ENCODE data around the gene ZDHHC13.

Gene ZDHHC13

GRCh38 chr11:19088791-19089190 lies 28.2 kb upstream of the ZDHHC13 start:
- no peak for DNase-seq
- Mint-ChIP-seq H3K27ac (no peak overlapping the region), H3K9me3 (peaks cover 0 to 4% of the 10 kb centered on the region in 2 donors)

DNA sequence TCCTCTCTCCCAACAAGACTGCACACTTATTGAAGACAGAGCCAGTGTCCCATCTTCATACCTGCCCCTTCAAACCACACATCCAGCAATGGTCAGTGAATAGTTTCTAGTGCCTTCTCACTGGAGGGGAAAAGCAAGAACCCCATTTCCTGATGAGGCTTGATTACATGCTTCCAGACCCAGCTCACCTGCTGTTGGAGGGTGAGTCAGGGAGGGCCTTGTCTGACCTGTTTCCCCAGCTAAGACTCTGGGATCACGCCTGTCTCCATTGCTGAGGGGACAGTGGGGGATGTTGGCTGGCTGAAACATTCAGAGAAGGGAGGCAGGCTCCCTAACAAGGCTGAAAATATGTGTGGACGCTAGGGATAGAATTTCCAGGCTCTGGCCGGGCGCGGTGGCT lies 27.5 kb upstream of the ZDHHC13 start:
- Mint-ChIP-seq H3K4me3 (no peak overlapping the region), H3K4me1 (peaks cover 0 to 2% of the 10 kb centered on the region in 2 donors), H3K27ac (no peak overlapping the region), H3K36me3 (no peaks in the 10 kb centered on the region), H3K9me3 (peaks cover 0 to 4% of the 10 kb centered on the region in 2 donors), H3K27me3 (peaks cover 26 to 27% of the 10 kb centered on the region in 2 donors)
- DNase-seq (no peak), ATAC-seq (replicated peaks) (no peak)

More at GRCh38 chr11:19088791-19089190, 28.2 kb upstream of the ZDHHC13 start:
- Mint-ChIP-seq H3K27me3 (peaks cover 26 to 27% of the 10 kb centered on the region in 2 donors), H3K36me3 (no peaks in the 10 kb centered on the region), H3K4me3 (no peak overlapping the region), H3K4me1 (no peaks in the 10 kb centered on the region)
- no peak for ATAC-seq (replicated peaks)

DNA sequence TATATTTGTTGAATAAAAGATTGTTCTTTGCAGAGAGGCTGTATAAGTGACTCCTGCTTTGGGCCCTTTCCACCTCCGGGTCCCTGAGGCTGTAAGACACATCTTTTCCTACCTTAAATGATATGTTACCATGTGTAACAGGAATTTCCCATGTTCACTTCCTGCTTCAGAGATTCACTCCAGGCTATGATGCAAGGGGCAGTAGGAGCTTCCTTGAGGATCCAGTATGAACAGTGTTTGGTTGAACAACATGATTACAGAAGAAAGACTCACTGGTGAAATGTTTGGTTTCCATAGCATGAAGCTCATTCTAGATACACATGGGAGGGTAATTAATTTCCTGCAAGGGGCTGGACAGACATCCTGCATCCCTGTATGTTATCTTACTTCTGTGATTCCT lies 25.6 kb upstream of the ZDHHC13 start:
- Mint-ChIP-seq H3K9me3 (peaks cover 0 to 4% of the 10 kb centered on the region in 2 donors), H3K36me3 (no peaks in the 10 kb centered on the region), H3K4me3 (no peak overlapping the region), H3K4me1 (peaks cover 0 to 2% of the 10 kb centered on the region in 2 donors), H3K27ac (no peak overlapping the region), H3K27me3 (peaks cover 26 to 30% of the 10 kb centered on the region in 2 donors)
- no peak for ATAC-seq (replicated peaks)
- DNase-seq: no peak

GRCh38 chr11:19092342-19092741 lies 24.6 kb upstream of the ZDHHC13 start:
- DNase-seq (no peak), ATAC-seq (replicated peaks) (no peak)
- Mint-ChIP-seq H3K4me3 (no peak overlapping the region), H3K27me3 (peaks cover 27% of the 10 kb centered on the region in 2 donors), H3K4me1 (peaks cover 0 to 2% of the 10 kb centered on the region in 2 donors), H3K27ac (no peak overlapping the region), H3K9me3 (no peaks in the 10 kb centered on the region), H3K36me3 (no peaks in the 10 kb centered on the region)

DNA sequence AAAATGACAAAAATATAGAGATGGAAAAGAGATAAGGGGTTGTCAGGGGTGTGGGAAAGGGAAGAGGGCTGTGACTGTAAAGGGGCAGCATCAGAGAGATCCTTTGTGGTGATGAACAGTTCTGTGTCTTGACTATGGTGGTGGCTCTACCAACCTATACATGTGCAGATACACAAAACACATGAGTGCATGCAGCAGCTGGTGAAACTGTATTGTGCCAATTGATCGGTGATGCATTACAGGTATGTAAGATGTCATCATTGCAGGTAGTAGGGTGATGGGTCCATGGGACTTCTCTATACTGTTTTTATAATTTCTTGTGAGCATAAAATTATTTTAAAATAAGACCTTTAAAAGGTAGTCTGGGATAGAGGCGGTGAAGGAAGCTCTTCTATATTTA lies 24.1 kb upstream of the ZDHHC13 start:
- no peak overlapping the region for H3K27ac Mint-ChIP-seq
- peaks cover 0 to 2% of the 10 kb centered on the region in 2 donors for H3K4me1 Mint-ChIP-seq
- H3K27me3 Mint-ChIP-seq: peaks cover 31 to 32% of the 10 kb centered on the region in 2 donors
- ATAC-seq (replicated peaks) (no peak), DNase-seq (no peak)
- H3K4me3 Mint-ChIP-seq: no peak overlapping the region
- H3K9me3 Mint-ChIP-seq: peaks cover 0 to 2% of the 10 kb centered on the region in 2 donors
- H3K36me3 Mint-ChIP-seq: no peaks in the 10 kb centered on the region

DNA sequence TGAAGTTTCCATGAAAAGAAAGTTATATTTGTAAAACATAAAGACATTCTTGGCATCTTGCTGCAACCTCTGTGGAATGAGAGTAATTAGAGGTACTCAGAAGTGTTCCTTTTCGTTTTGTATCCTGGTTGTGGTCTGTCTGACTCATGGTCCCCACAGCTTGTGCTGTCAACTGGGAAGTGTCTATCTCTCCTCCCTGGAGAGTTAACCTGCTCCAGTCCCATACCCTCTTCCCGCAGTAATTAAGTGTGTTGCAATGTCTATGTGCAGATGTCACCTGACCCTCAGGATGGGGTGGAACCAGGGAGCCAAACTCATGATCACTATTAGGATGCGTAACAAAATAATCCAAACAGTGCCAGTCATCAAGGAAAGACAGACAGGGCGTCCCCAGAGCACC lies 23.0 kb upstream of the ZDHHC13 start:
- peaks cover 0 to 2% of the 10 kb centered on the region in 2 donors for H3K9me3 Mint-ChIP-seq
- no peak for ATAC-seq (replicated peaks)
- no peaks in the 10 kb centered on the region for H3K36me3 Mint-ChIP-seq
- H3K27me3 Mint-ChIP-seq: peaks cover 28 to 36% of the 10 kb centered on the region in 2 donors
- H3K27ac Mint-ChIP-seq: no peak overlapping the region
- peaks cover 0 to 2% of the 10 kb centered on the region in 2 donors for H3K4me1 Mint-ChIP-seq
- DNase-seq: no peak
- no peak overlapping the region for H3K4me3 Mint-ChIP-seq

DNA sequence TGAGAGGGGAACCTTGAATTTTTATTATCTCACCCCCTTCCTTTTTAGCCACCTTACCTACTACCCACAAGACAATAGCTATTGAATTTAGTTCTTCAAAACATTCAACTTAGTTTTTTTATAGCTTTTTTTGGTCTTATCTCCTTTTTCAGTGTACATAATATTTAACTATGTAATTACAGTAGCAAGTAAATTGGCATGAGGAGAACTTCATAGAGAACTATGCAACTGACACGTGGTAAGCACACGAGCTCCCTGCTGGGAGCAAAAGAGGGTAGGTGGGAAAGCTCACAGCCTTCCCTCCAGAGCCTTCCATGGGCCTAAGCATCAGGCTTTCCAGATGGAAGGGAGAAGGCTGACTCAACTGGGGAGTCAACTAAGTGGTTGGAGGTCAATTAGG lies 22.1 kb upstream of the ZDHHC13 start:
- H3K4me3 Mint-ChIP-seq: no peak overlapping the region
- H3K27me3 Mint-ChIP-seq: peaks cover 23 to 40% of the 10 kb centered on the region in 2 donors
- DNase-seq (no peak), ATAC-seq (replicated peaks) (no peak)
- H3K9me3 Mint-ChIP-seq: peaks cover 0 to 2% of the 10 kb centered on the region in 2 donors
- H3K36me3 Mint-ChIP-seq: no peaks in the 10 kb centered on the region
- H3K4me1 Mint-ChIP-seq: peaks cover 0 to 2% of the 10 kb centered on the region in 2 donors
- no peak overlapping the region for H3K27ac Mint-ChIP-seq

DNA sequence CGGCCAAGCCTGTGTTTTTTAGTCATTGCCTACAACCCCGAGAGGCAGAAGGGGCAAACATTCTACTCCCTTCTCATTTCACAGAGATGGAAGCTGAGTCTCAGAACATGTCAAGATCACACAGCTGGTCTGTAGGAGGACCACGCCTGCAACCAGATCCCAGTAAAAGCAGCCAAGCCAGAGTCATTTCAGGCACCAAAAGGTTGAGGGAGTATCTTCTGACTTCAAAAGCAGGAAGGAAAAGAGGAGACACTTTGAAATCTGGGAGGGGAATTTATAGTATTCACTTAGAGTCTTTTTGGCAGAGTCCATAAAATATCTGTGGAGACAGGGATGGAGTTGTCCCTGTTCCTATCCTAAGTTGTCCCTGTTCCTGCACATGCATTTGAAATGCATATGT lies 17.9 kb upstream of the ZDHHC13 start:
- Mint-ChIP-seq H3K27ac (no peak overlapping the region), H3K9me3 (peaks cover 0 to 8% of the 10 kb centered on the region in 2 donors), H3K4me1 (peaks cover 0 to under 1% of the 10 kb centered on the region in 2 donors), H3K4me3 (no peak overlapping the region), H3K36me3 (peaks cover 0 to 1% of the 10 kb centered on the region in 2 donors), H3K27me3 (peaks cover 13 to 45% of the 10 kb centered on the region in 2 donors)
- DNase-seq (no peak), ATAC-seq (replicated peaks) (no peak)

- no peak overlapping the region for H3K27ac Mint-ChIP-seq
- DNase-seq: no peak
- H3K4me3 Mint-ChIP-seq: no peak overlapping the region
- peaks cover 11 to 45% of the 10 kb centered on the region in 2 donors for H3K27me3 Mint-ChIP-seq
- H3K36me3 Mint-ChIP-seq: peaks cover 0 to 1% of the 10 kb centered on the region in 2 donors
- peaks cover 0 to 8% of the 10 kb centered on the region in 2 donors for H3K9me3 Mint-ChIP-seq
- no peaks in the 10 kb centered on the region for H3K4me1 Mint-ChIP-seq
- ATAC-seq (replicated peaks): no peak
These were observed 16.1 kb upstream of the ZDHHC13 start for GRCh38 chr11:19100885-19101284.

DNA sequence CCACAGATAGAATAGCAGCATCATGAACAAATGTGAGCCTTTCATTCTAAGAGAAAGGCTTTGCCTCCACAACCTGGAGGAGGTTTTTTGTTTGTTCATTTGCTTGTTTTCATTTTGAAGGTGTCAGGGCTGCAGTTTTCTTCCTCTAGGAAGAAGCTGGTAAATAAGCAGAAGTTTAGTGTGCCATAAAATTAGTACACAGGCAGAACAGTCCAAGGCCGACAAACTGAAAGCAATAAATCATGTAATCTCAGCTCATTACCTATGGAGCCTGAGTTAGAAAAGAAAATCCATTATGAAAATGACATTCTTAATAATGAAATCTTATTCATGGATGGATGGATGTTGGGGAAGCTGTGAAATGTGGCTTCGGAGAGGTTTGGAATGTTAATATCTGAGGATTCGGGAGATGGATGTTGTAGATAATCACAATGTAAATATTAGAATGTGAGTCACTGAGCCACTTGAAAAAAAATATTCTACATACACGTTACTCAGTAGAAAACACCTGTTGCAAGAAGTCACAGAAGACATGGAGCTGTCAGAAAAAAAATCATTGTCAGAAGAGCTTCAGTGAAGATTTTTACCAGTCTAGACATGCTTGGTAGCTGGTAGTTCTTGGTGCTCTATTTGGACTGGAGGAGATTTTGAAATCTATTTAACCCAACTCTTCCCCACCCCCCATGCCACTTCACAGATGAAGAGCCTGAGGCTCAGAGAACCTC lies 15.0 kb upstream of the ZDHHC13 start:
- H3K4me3 Mint-ChIP-seq: no peak overlapping the region

DNA sequence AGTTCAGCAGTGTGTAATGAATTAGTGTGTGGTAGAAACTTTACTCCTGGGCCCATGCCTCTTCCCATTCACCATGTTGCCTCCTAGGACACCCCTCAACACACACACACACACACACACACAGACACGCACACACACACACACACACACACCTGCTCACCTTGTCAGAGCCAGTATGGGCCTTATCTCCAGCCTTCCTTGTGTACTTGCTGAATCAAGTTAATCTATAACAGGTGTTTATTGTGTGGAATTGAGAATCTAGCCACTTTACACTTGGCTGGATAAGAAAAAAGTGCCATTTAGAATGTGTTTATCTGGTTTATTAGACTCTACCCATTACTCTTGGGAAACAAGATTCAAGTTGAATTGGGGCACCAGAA lies 14.5 kb upstream of the ZDHHC13 start:
- H3K27ac Mint-ChIP-seq: no peak overlapping the region
- peaks cover 0 to 1% of the 10 kb centered on the region in 2 donors for H3K36me3 Mint-ChIP-seq
- peaks cover 8 to 42% of the 10 kb centered on the region in 2 donors for H3K27me3 Mint-ChIP-seq
- ATAC-seq (replicated peaks) (no peak), DNase-seq (no peak)
- peaks cover 0 to 8% of the 10 kb centered on the region in 2 donors for H3K9me3 Mint-ChIP-seq
- H3K4me1 Mint-ChIP-seq: no peaks in the 10 kb centered on the region
- H3K4me3 Mint-ChIP-seq: no peak overlapping the region

More for the DNA sequence above, 15.0 kb upstream of the ZDHHC13 start:
- ATAC-seq (replicated peaks) (no peak), DNase-seq (no peak)
- peaks cover 5 to 42% of the 10 kb centered on the region in 2 donors for H3K27me3 Mint-ChIP-seq
- no peak overlapping the region for H3K27ac Mint-ChIP-seq
- H3K4me1 Mint-ChIP-seq: no peaks in the 10 kb centered on the region
- peaks cover 0 to 1% of the 10 kb centered on the region in 2 donors for H3K36me3 Mint-ChIP-seq
- H3K9me3 Mint-ChIP-seq: peaks cover 0 to 8% of the 10 kb centered on the region in 2 donors

DNA sequence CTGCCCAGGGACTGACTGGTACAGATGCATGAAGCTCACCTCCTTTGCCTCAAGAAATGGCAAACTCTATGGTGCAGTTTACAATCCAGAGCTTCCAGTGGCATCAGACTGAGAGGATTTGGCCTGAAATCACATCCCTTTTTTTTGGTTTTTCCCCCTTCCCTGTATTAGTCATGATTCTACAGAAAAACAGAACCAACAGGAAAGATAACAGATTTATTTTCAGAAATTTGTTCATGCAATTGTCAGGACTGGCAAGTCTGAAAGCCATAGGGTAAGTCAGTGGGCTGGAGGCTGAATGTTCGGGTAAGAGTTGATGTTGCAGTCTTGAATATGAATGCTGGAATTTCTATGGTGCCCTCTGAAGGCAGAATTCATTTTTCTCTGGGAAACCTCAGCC lies 12.0 kb upstream of the ZDHHC13 start:
- DNase-seq (no peak), ATAC-seq (replicated peaks) (no peak)
- Mint-ChIP-seq H3K9me3 (peaks cover 0 to 6% of the 10 kb centered on the region in 2 donors), H3K4me3 (no peak overlapping the region), H3K4me1 (peaks cover 0 to 4% of the 10 kb centered on the region in 2 donors), H3K27ac (no peak overlapping the region), H3K27me3 (peaks cover 12 to 35% of the 10 kb centered on the region in 2 donors), H3K36me3 (peaks cover 0 to 1% of the 10 kb centered on the region in 2 donors)

DNA sequence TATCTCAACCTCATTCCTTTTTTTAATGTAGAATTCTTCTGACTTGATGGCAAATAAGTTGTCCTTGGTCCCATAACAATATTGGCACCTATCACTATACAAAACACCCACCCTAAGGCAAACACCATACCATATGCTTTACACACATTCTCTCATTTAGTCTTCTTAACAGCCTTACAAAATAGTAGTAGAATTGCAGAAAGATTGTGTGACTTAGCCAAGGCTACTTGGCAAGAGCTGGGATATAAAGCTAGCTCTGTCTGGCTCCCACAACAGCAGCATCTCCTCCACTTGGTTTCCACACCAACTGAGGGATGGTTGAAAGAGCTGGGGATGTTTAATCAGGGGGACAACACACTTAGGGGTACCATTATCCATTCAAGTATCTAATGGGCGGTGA lies 9.8 kb upstream of the ZDHHC13 start:
- ATAC-seq (replicated peaks): no peak
- Mint-ChIP-seq H3K36me3 (no peaks in the 10 kb centered on the region), H3K4me1 (peaks cover 0 to 4% of the 10 kb centered on the region in 2 donors), H3K27ac (no peak overlapping the region), H3K9me3 (no peaks in the 10 kb centered on the region), H3K27me3 (peaks cover 12 to 22% of the 10 kb centered on the region in 2 donors), H3K4me3 (no peak overlapping the region)
- DNase-seq: no peak

GRCh38 chr11:19110295-19110694 lies 6.7 kb upstream of the ZDHHC13 start:
- no peaks in the 10 kb centered on the region for H3K9me3 Mint-ChIP-seq
- no peak overlapping the region for H3K27ac Mint-ChIP-seq
- no peak for DNase-seq
- no peak overlapping the region for H3K4me3 Mint-ChIP-seq
- peaks cover 0 to 4% of the 10 kb centered on the region in 2 donors for H3K4me1 Mint-ChIP-seq
- no peaks in the 10 kb centered on the region for H3K36me3 Mint-ChIP-seq
- no peak for ATAC-seq (replicated peaks)
- H3K27me3 Mint-ChIP-seq: peaks cover 12 to 15% of the 10 kb centered on the region in 2 donors

DNA sequence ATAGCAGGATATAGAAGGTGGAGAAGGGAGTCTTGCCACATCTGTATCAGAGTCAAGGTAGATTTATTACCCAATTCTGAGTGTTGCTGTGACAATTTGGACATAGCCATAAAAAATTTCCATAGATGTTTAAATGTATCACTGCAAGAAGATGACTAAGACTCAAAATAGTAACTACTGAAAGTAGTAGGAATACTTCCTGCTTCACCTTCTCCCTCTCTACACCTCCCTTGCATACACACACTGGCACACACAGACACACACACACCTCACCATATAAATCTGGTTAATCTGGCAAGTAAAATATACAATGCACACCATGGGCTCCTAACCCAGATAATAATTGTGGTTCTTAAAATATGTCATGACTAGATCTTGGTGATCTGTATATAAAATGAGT lies 5.2 kb upstream of the ZDHHC13 start:
- ATAC-seq (replicated peaks) (no peak), DNase-seq (no peak)
- Mint-ChIP-seq H3K27ac (no peak overlapping the region), H3K27me3 (peaks cover 12 to 14% of the 10 kb centered on the region in 2 donors), H3K9me3 (peaks cover 0 to 2% of the 10 kb centered on the region in 2 donors), H3K36me3 (peaks cover 0 to 2% of the 10 kb centered on the region in 2 donors), H3K4me3 (no peak overlapping the region), H3K4me1 (peaks cover 4 to 16% of the 10 kb centered on the region in 2 donors)

All from stimulated activated naive B cell treated with anti-CD40 and anti-IgM and Interleukin-4, amounts not matched to agents 10 μg/mL and 1 μg/mL and 100 μg/mL, for 72 hours (primary cell).